ENCODE data around the gene ZNF710. TPM values are rescaled to one million over a fixed set of nuclear protein-coding genes. Genes with fewer than 3 reads are reported as not detected.
"Not testable (repeated sequence)": the region's sequence is repeated elsewhere in the genome, so short reads cannot be mapped to it uniquely, and the experiment has no call there.

Gene ZNF710
- total RNA-seq, 1 experiment from 2014 or later: 10.0 TPM

- Histone ChIP-seq H3K36me3 (ENCODE audit: control insufficient read depth in 1 of 2, insufficient read depth in 2 of 2, low read length in 2 of 2) (no peaks in the 10 kb centered on the region), H2AFZ (ENCODE audit: low read depth, low read length, poor library complexity, severe bottlenecking) (no peak overlapping the region), H3K4me2 (ENCODE audit: low read length) (no peak overlapping the region), H3K27me3 (ENCODE audit: insufficient read depth, low read length) (no peaks in the 10 kb centered on the region), H3K27ac (ENCODE audit: low read depth, low read length) (no peak overlapping the region), H3K4me1 (ENCODE audit: control insufficient read depth in 1 of 2, insufficient read depth in 2 of 2, low read length in 2 of 2) (peaks cover 2 to 5% of the 10 kb centered on the region in 2 experiments; a peak in 2 of 4 replicates), H3K79me2 (ENCODE audit: insufficient read depth, low read length) (no peaks in the 10 kb centered on the region), H3K9ac (ENCODE audit: low read length) (no peak overlapping the region), H4K20me1 (ENCODE audit: insufficient read depth) (no peaks in the 10 kb centered on the region), H3K4me3 (replicated peaks in 1 of 2; ENCODE audit: low read depth in 1 of 2, low read length in 2 of 2) (no peak overlapping the region), H3K9me3 (ENCODE audit: control insufficient read depth in 1 of 2, insufficient read depth in 1 of 2, low read depth in 1 of 2, low read length in 2 of 2) (no peaks in the 10 kb centered on the region), H3K9me2 (ENCODE audit: insufficient read depth) (no peaks in the 10 kb centered on the region)
- POLR2A ChIA-PET: no interaction called here
- ATAC-seq (no peak), DNase-seq (ENCODE audit: low read depth, low spot score) (no peak)
- intact Hi-C loops (cut with micrococcal nuclease): no loop called here
- CTCF ChIA-PET: no interaction called here
- no TSS peak for BruUV-seq (replicated peaks)
- TF ChIP-seq ZFX (IDR thresholded peaks at IDR 0.05) (no peak), SP1 (IDR thresholded peaks at IDR 0.05; ENCODE audit: low read depth) (no peak), CTCF (IDR thresholded peaks at IDR 0.05 in 2 of 3, conservative IDR thresholded peaks at IDR 0.05 in 1 of 3; ENCODE audit: borderline replicate concordance in 1 of 3, insufficient read depth in 1 of 3, low read depth in 2 of 3, low read length in 2 of 3) (no peak), ZBTB33 (IDR thresholded peaks at IDR 0.05; ENCODE audit: extremely low read depth, insufficient replicate concordance, low read length) (no peak)
- RAD21 ChIA-PET (ENCODE audit: low non-redundant PET in 1 of 2, low total read pairs in 2 of 2, uncharacterized antibody in 2 of 2, unreplicated experiment in 2 of 2): no interaction called here
These were observed 46.6 kb upstream of the ZNF710 start for GRCh38 chr15:89954541-89954940.

- RAD21 ChIA-PET (ENCODE audit: low non-redundant PET in 1 of 2, low total read pairs in 2 of 2, uncharacterized antibody in 2 of 2, unreplicated experiment in 2 of 2); intact Hi-C loops (cut with micrococcal nuclease); H3K4me3 ChIP-seq (replicated peaks in 1 of 2; ENCODE audit: low read depth in 1 of 2, low read length in 2 of 2); H3K36me3 ChIP-seq (ENCODE audit: control insufficient read depth in 1 of 2, insufficient read depth in 2 of 2, low read length in 2 of 2); H4K20me1 ChIP-seq (ENCODE audit: insufficient read depth); H2AFZ ChIP-seq (ENCODE audit: low read depth, low read length, poor library complexity, severe bottlenecking); H3K9me2 ChIP-seq (ENCODE audit: insufficient read depth); H3K79me2 ChIP-seq (ENCODE audit: insufficient read depth, low read length); CTCF ChIA-PET; H3K27ac ChIP-seq (ENCODE audit: low read depth, low read length); BruUV-seq (replicated peaks); H3K27me3 ChIP-seq (ENCODE audit: insufficient read depth, low read length); DNase-seq (ENCODE audit: low read depth, low spot score); POLR2A ChIA-PET; H3K9ac ChIP-seq (ENCODE audit: low read length); H3K4me2 ChIP-seq (ENCODE audit: low read length); H3K9me3 ChIP-seq (ENCODE audit: control insufficient read depth in 1 of 2, insufficient read depth in 1 of 2, low read depth in 1 of 2, low read length in 2 of 2); H3K4me1 ChIP-seq (ENCODE audit: control insufficient read depth in 1 of 2, insufficient read depth in 2 of 2, low read length in 2 of 2); ATAC-seq: not testable (repeated sequence)
These were observed 45.6 kb upstream of the ZNF710 start for GRCh38 chr15:89955449-89955998.
